ENCODE data around the gene DRGX.

Gene DRGX

GRCh38 chr10:49383853-49384252, 12.0 kb downstream of the DRGX start:
- in situ Hi-C loops (cut with MboI; ENCODE audit: low sequenced_read_pairs): no loop called here

- in situ Hi-C loops (cut with MboI; ENCODE audit: low sequenced_read_pairs): no loop called here
Observed at GRCh38 chr10:49382826-49383225, 13.1 kb downstream of the DRGX start.

- in situ Hi-C loops (cut with MboI; ENCODE audit: low sequenced_read_pairs): no loop called here
Observed at GRCh38 chr10:49382226-49382625, 13.7 kb downstream of the DRGX start.

GRCh38 chr10:49381111-49381900, 14.6 kb downstream of the DRGX start:
- in situ Hi-C loops (cut with MboI; ENCODE audit: low sequenced_read_pairs): no loop called here

GRCh38 chr10:49379596-49380410, 16.1 kb downstream of the DRGX start:
- in situ Hi-C loops (cut with MboI; ENCODE audit: low sequenced_read_pairs): no loop called here

- in situ Hi-C loops (cut with MboI; ENCODE audit: low sequenced_read_pairs): no loop called here
Observed at GRCh38 chr10:49377256-49377655, 18.6 kb downstream of the DRGX start.

GRCh38 chr10:49375611-49376010, 20.3 kb downstream of the DRGX start:
- in situ Hi-C loops (cut with MboI; ENCODE audit: low sequenced_read_pairs): no loop called here

- in situ Hi-C loops (cut with MboI; ENCODE audit: low sequenced_read_pairs): no loop called here
Observed at GRCh38 chr10:49374740-49375139, 21.1 kb downstream of the DRGX start.

GRCh38 chr10:49373361-49373760, 22.5 kb downstream of the DRGX start:
- in situ Hi-C loops (cut with MboI; ENCODE audit: low sequenced_read_pairs): no loop called here

- in situ Hi-C loops (cut with MboI; ENCODE audit: low sequenced_read_pairs): no loop called here
Observed at GRCh38 chr10:49371967-49372366, 23.9 kb downstream of the DRGX start.

- in situ Hi-C loops (cut with MboI; ENCODE audit: low sequenced_read_pairs): no loop called here
Observed at GRCh38 chr10:49370326-49371100, 25.4 kb downstream of the DRGX start.

GRCh38 chr10:49369216-49370162, 26.4 kb downstream of the DRGX start:
- in situ Hi-C loops (cut with MboI; ENCODE audit: low sequenced_read_pairs): no loop called here

GRCh38 chr10:49368256-49368655, 27.6 kb downstream of the DRGX start:
- in situ Hi-C loops (cut with MboI; ENCODE audit: low sequenced_read_pairs): no loop called here

GRCh38 chr10:49367600-49367999, 28.3 kb downstream of the DRGX start:
- in situ Hi-C loops (cut with MboI; ENCODE audit: low sequenced_read_pairs): no loop called here

GRCh38 chr10:49366460-49366859, 29.4 kb downstream of the DRGX start:
- in situ Hi-C loops (cut with MboI; ENCODE audit: low sequenced_read_pairs): no loop called here

GRCh38 chr10:49365675-49366415, 30.0 kb downstream of the DRGX start:
- in situ Hi-C loops (cut with MboI; ENCODE audit: low sequenced_read_pairs): no loop called here

GRCh38 chr10:49365275-49365674, 30.6 kb downstream of the DRGX start:
- in situ Hi-C loops (cut with MboI; ENCODE audit: low sequenced_read_pairs): no loop called here

GRCh38 chr10:49364747-49365146, 31.1 kb downstream of the DRGX start:
- in situ Hi-C loops (cut with MboI; ENCODE audit: low sequenced_read_pairs): no loop called here

- in situ Hi-C loops (cut with MboI; ENCODE audit: low sequenced_read_pairs): no loop called here
Observed at GRCh38 chr10:49364051-49364450, 31.8 kb downstream of the DRGX start.
